Globus pallidus (tissue), 1 donor: ENCODE results near the gene SLIT1.

Experiments used
- DNase-seq: peaks from one replicate; pipeline ENCODE4 v3.0.0-alpha.2; 2015; ENCODE audit warnings: low spot score

The SLIT1 gene

GRCh38 chr10:97185326-97186058 lies at the start of gene SLIT1:
Gene SLIT1 (minus strand): TSS chr10:97185959. CDS start chr10:97185674, 285 bp downstream.
- DNase-seq, result no peak

- DNase-seq, result no peak
Measured at GRCh38 chr10:97235353-97235752, 49.6 kb upstream of the SLIT1 start.

GRCh38 chr10:97234400-97234799 lies 48.6 kb upstream of the SLIT1 start:
- no peak for DNase-seq

GRCh38 chr10:97230146-97230545 lies 44.4 kb upstream of the SLIT1 start:
- no peak for DNase-seq

GRCh38 chr10:97229322-97230015 lies 43.7 kb upstream of the SLIT1 start:
- DNase-seq, result no peak

GRCh38 chr10:97228775-97229157 lies 43.0 kb upstream of the SLIT1 start:
- DNase-seq, result no peak

GRCh38 chr10:97228130-97228774 lies 42.5 kb upstream of the SLIT1 start:
- no peak for DNase-seq

- no peak for DNase-seq
Measured at GRCh38 chr10:97226398-97226797, 40.6 kb upstream of the SLIT1 start.

GRCh38 chr10:97224483-97225435 lies 39.0 kb upstream of the SLIT1 start:
- DNase-seq, result no peak

GRCh38 chr10:97222326-97222961 lies 36.7 kb upstream of the SLIT1 start:
- no peak for DNase-seq

GRCh38 chr10:97220355-97220754 lies 34.6 kb upstream of the SLIT1 start:
- DNase-seq, result no peak

GRCh38 chr10:97217299-97217698 lies 31.5 kb upstream of the SLIT1 start:
- no peak for DNase-seq

- no peak for DNase-seq
Measured at GRCh38 chr10:97215619-97216260, 30.0 kb upstream of the SLIT1 start.

- no peak for DNase-seq
Measured at GRCh38 chr10:97213431-97213830, 27.7 kb upstream of the SLIT1 start.

GRCh38 chr10:97211229-97211628 lies 25.5 kb upstream of the SLIT1 start:
- DNase-seq, result no peak

- peak; percentile 40 for DNase-seq
Measured at GRCh38 chr10:97210543-97210960, 24.8 kb upstream of the SLIT1 start.

GRCh38 chr10:97207756-97208346 lies 22.1 kb upstream of the SLIT1 start:
- DNase-seq, result no peak

- no peak for DNase-seq
Measured at GRCh38 chr10:97207131-97207530, 21.4 kb upstream of the SLIT1 start.

- DNase-seq, result no peak
Measured at GRCh38 chr10:97204826-97205679, 19.3 kb upstream of the SLIT1 start.

GRCh38 chr10:97203220-97203619 lies 17.5 kb upstream of the SLIT1 start:
- no peak for DNase-seq
